Measurements from ENCODE around the gene LRRC15. TPM values are rescaled to one million over a fixed set of nuclear protein-coding genes. Genes with fewer than 3 reads are reported as not detected.
A peak's percentile ranks its signal among the peaks of the same experiment; 100 is the strongest.

Gene LRRC15
- total RNA-seq: under 1 TPM in 1 of 2 experiments, not detected in 1; 0.04 TPM

- Mint-ChIP-seq H3K9me3 (ENCODE audit: low read depth) (no peaks in the 10 kb centered on the region), H3K36me3 (ENCODE audit: low read depth) (no peaks in the 10 kb centered on the region), H3K27me3 (peaks cover 26% of the 10 kb centered on the region), H3K27ac (no peak within 1 kb of the TSS), H3K4me3 (no peak within 1 kb of the TSS), H3K4me1 (no peaks in the 10 kb centered on the region)
- intact Hi-C loops (cut with DNase I, micrococcal nuclease): no loop called here
- CTCF ChIA-PET: no interaction called here
- no peak for ATAC-seq
- POLR2A ChIA-PET: no interaction called here
- no peak for DNase-seq
Measured at GRCh38 chr3:194369522-194370279, at the start of gene LRRC15. LRRC15 (minus strand) TSS chr3:194369743; CDS start chr3:194361043, 8,700 bp downstream.

- no peak overlapping the region for H3K4me3 Mint-ChIP-seq
- ChIA-PET POLR2A (no interaction called here), CTCF (interaction anchor here (0.6 kb wide), 1 partner anchor 156 kb away, joined by 3 read pairs; no protein-coding TSS in a partner anchor)
- H3K9me3 Mint-ChIP-seq (ENCODE audit: low read depth): no peaks in the 10 kb centered on the region
- no peaks in the 10 kb centered on the region for H3K4me1 Mint-ChIP-seq
- DNase-seq (no peak), ATAC-seq (no peak)
- H3K36me3 Mint-ChIP-seq (ENCODE audit: low read depth): peaks cover 27% of the 10 kb centered on the region
- no peak overlapping the region for H3K27ac Mint-ChIP-seq
- no peaks in the 10 kb centered on the region for H3K27me3 Mint-ChIP-seq
- intact Hi-C loops (cut with DNase I, micrococcal nuclease): no loop called here
Measured at GRCh38 chr3:194418671-194419070, 49.1 kb upstream of the LRRC15 start.

GRCh38 chr3:194407423-194407822 lies 37.9 kb upstream of the LRRC15 start:
- H3K4me1 Mint-ChIP-seq: peaks cover 21% of the 10 kb centered on the region
- POLR2A ChIA-PET: interaction anchor here (0.7 kb wide), 1 partner anchor 177 kb away, joined by 3 read pairs; no protein-coding TSS in a partner anchor
- CTCF ChIA-PET: interaction anchor here (0.6 to 6.3 kb wide), 9 partner anchors 11 to 629 kb away, joined by 3 to 90 read pairs (median 5); partner anchors contain the start of gene GP5
- no peaks in the 10 kb centered on the region for H3K9me3 Mint-ChIP-seq (ENCODE audit: low read depth)
- H3K4me3 Mint-ChIP-seq: no peak overlapping the region
- peak overlapping the region; percentile 74 for H3K27ac Mint-ChIP-seq
- intact Hi-C loops (cut with DNase I, micrococcal nuclease): loop anchor here in 1 of 2 experiments (5.0 kb wide), 2 partner anchors 165 to 185 kb away; no protein-coding TSS in a partner anchor
- DNase-seq (peak; percentile 77), ATAC-seq (peak; percentile 79)
- H3K27me3 Mint-ChIP-seq: no peaks in the 10 kb centered on the region
- H3K36me3 Mint-ChIP-seq (ENCODE audit: low read depth): peaks cover 39% of the 10 kb centered on the region

- ATAC-seq (no peak), DNase-seq (no peak)
- H3K27ac Mint-ChIP-seq: no peak overlapping the region
- H3K4me1 Mint-ChIP-seq: peaks cover 19% of the 10 kb centered on the region
- ChIA-PET CTCF (interaction anchor here (0.6 to 6.3 kb wide), 10 partner anchors 9 to 625 kb away, joined by 3 to 90 read pairs (median 6); partner anchors contain the start of gene GP5), POLR2A (no interaction called here)
- peaks cover 33% of the 10 kb centered on the region for H3K36me3 Mint-ChIP-seq (ENCODE audit: low read depth)
- H3K27me3 Mint-ChIP-seq: no peaks in the 10 kb centered on the region
- H3K9me3 Mint-ChIP-seq (ENCODE audit: low read depth): no peaks in the 10 kb centered on the region
- no peak overlapping the region for H3K4me3 Mint-ChIP-seq
- intact Hi-C loops (cut with DNase I, micrococcal nuclease): loop anchor here in 1 of 2 experiments (5.0 kb wide), 2 partner anchors 167 to 187 kb away; no protein-coding TSS in a partner anchor
Measured at GRCh38 chr3:194405766-194406165, 36.2 kb upstream of the LRRC15 start.

- no peak overlapping the region for H3K4me3 Mint-ChIP-seq
- no peaks in the 10 kb centered on the region for H3K27me3 Mint-ChIP-seq
- no peaks in the 10 kb centered on the region for H3K9me3 Mint-ChIP-seq (ENCODE audit: low read depth)
- ATAC-seq (no peak), DNase-seq (peak; percentile 59)
- ChIA-PET POLR2A (no interaction called here), CTCF (interaction anchor here (0.6 to 6.3 kb wide), 16 partner anchors 10 to 268 kb away, joined by 3 to 90 read pairs (median 4); no protein-coding TSS in a partner anchor)
- intact Hi-C loops (cut with DNase I, micrococcal nuclease): loop anchor here (1.0 to 5.0 kb wide), 4 partner anchors 60 to 188 kb away; no protein-coding TSS in a partner anchor
- H3K4me1 Mint-ChIP-seq: peaks cover 26% of the 10 kb centered on the region
- H3K27ac Mint-ChIP-seq: peak overlapping the region; percentile 51
- peaks cover 24% of the 10 kb centered on the region for H3K36me3 Mint-ChIP-seq (ENCODE audit: low read depth)
Measured at GRCh38 chr3:194404365-194405140, 35.0 kb upstream of the LRRC15 start.

GRCh38 chr3:194401868-194402329 lies 32.4 kb upstream of the LRRC15 start:
- Mint-ChIP-seq H3K9me3 (ENCODE audit: low read depth) (no peaks in the 10 kb centered on the region), H3K4me1 (peaks cover 40% of the 10 kb centered on the region), H3K27me3 (peaks cover 10% of the 10 kb centered on the region), H3K36me3 (ENCODE audit: low read depth) (peaks cover 15% of the 10 kb centered on the region), H3K4me3 (no peak overlapping the region), H3K27ac (no peak overlapping the region)
- POLR2A ChIA-PET: no interaction called here
- CTCF ChIA-PET: interaction anchor here (0.8 to 6.3 kb wide), 5 partner anchors 9 to 270 kb away, joined by 3 to 90 read pairs (median 3); partner anchors contain the start of gene LSG1
- ATAC-seq: no peak
- no peak for DNase-seq
- intact Hi-C loops (cut with DNase I, micrococcal nuclease): no loop called here

- Mint-ChIP-seq H3K4me1 (peaks cover 44% of the 10 kb centered on the region), H3K27me3 (peaks cover 12% of the 10 kb centered on the region), H3K27ac (no peak overlapping the region), H3K9me3 (ENCODE audit: low read depth) (no peaks in the 10 kb centered on the region), H3K4me3 (no peak overlapping the region), H3K36me3 (ENCODE audit: low read depth) (peaks cover 15% of the 10 kb centered on the region)
- intact Hi-C loops (cut with DNase I, micrococcal nuclease): no loop called here
- POLR2A ChIA-PET: no interaction called here
- CTCF ChIA-PET: interaction anchor here (1.4 to 2.3 kb wide), 3 partner anchors 8 to 270 kb away, joined by 3 to 5 read pairs (median 4); partner anchors contain the start of gene LSG1
- ATAC-seq (no peak), DNase-seq (no peak)
Measured at GRCh38 chr3:194401346-194401745, 31.8 kb upstream of the LRRC15 start.

- POLR2A ChIA-PET: interaction anchor here (0.6 kb wide), 1 partner anchor 329 kb away, joined by 3 read pairs; no protein-coding TSS in a partner anchor
- intact Hi-C loops (cut with DNase I, micrococcal nuclease): loop anchor here (5.0 kb wide), 2 partner anchors 263 to 808 kb away; partner anchors contain the start of genes HES1 (in 2 of the 2) and OPA1 (in 1 of the 2)
- DNase-seq: no peak
- no peak overlapping the region for H3K4me3 Mint-ChIP-seq
- peaks cover 12% of the 10 kb centered on the region for H3K27me3 Mint-ChIP-seq
- no peaks in the 10 kb centered on the region for H3K9me3 Mint-ChIP-seq (ENCODE audit: low read depth)
- H3K27ac Mint-ChIP-seq: peak overlapping the region; percentile 67
- CTCF ChIA-PET: interaction anchor here (0.9 to 2.3 kb wide), 4 partner anchors 9 to 69 kb away, joined by 3 to 5 read pairs (median 4); no protein-coding TSS in a partner anchor
- ATAC-seq: no peak
- H3K4me1 Mint-ChIP-seq: peaks cover 57% of the 10 kb centered on the region
- peaks cover 7% of the 10 kb centered on the region for H3K36me3 Mint-ChIP-seq (ENCODE audit: low read depth)
Measured at GRCh38 chr3:194399874-194400411, 30.4 kb upstream of the LRRC15 start.

- CTCF ChIA-PET: interaction anchor here (0.9 to 5.1 kb wide), 5 partner anchors 8 to 84 kb away, joined by 3 to 37 read pairs (median 3); no protein-coding TSS in a partner anchor
- ATAC-seq: no peak
- H3K36me3 Mint-ChIP-seq (ENCODE audit: low read depth): peaks cover 4% of the 10 kb centered on the region
- H3K4me3 Mint-ChIP-seq: peak within 1 kb of the TSS; percentile 67
- POLR2A ChIA-PET: interaction anchor here (0.6 kb wide), 1 partner anchor 328 kb away, joined by 3 read pairs; no protein-coding TSS in a partner anchor
- no peaks in the 10 kb centered on the region for H3K9me3 Mint-ChIP-seq (ENCODE audit: low read depth)
- H3K4me1 Mint-ChIP-seq: peaks cover 55% of the 10 kb centered on the region
- DNase-seq: no peak
- H3K27ac Mint-ChIP-seq: peak within 1 kb of the TSS; percentile 67
- intact Hi-C loops (cut with DNase I, micrococcal nuclease): loop anchor here (5.0 kb wide), 2 partner anchors 262 to 807 kb away; partner anchors contain the start of genes HES1 (in 2 of the 2) and OPA1 (in 1 of the 2)
- peaks cover 12% of the 10 kb centered on the region for H3K27me3 Mint-ChIP-seq
Measured at GRCh38 chr3:194399166-194399565, 29.6 kb upstream of the LRRC15 start, which contains the start of gene GP5. GP5 (minus strand) TSS chr3:194399266; CDS start chr3:194398282, 984 bp downstream.

GRCh38 chr3:194397757-194398312 lies 28.3 kb upstream of the LRRC15 start:
- H3K4me3 Mint-ChIP-seq: peak overlapping the region; percentile 67
- ATAC-seq: peak; percentile 5

More at GRCh38 chr3:194397757-194398312, 28.3 kb upstream of the LRRC15 start:
- H3K9me3 Mint-ChIP-seq (ENCODE audit: low read depth): no peaks in the 10 kb centered on the region
- H3K36me3 Mint-ChIP-seq (ENCODE audit: low read depth): no peaks in the 10 kb centered on the region
- peaks cover 55% of the 10 kb centered on the region for H3K4me1 Mint-ChIP-seq
- ChIA-PET CTCF (interaction anchor here (0.7 to 5.1 kb wide), 8 partner anchors 9 to 84 kb away, joined by 3 to 37 read pairs (median 4); no protein-coding TSS in a partner anchor), POLR2A (interaction anchor here (0.6 kb wide), 1 partner anchor 109 kb away, joined by 6 read pairs; no protein-coding TSS in a partner anchor)
- intact Hi-C loops (cut with DNase I, micrococcal nuclease): loop anchor here (5.0 kb wide), 2 partner anchors 261 to 806 kb away; partner anchors contain the start of genes HES1 (in 2 of the 2) and OPA1 (in 1 of the 2)
- H3K27me3 Mint-ChIP-seq: peaks cover 12% of the 10 kb centered on the region
- DNase-seq: peak; percentile 50
- H3K27ac Mint-ChIP-seq: no peak overlapping the region
